Type B pancreatic cell (in vitro differentiated cells): Measurements from ENCODE around the gene ZNF878. TPM values are rescaled to one million over a fixed set of nuclear protein-coding genes. Genes with fewer than 3 reads are reported as not detected.

Experiments
- DNase-seq: peaks from one replicate; pipeline ENCODE4 v3.0.0; 2021; ENCODE audit warnings: mixed read lengths; ENCODE audit not compliant: unreplicated experiment; ENCODE audit errors: extremely low spot score
- H3K27ac Mint-ChIP-seq: 2 replicates; pipeline ENCODE4 v1.8.0; 2021; ENCODE audit warnings: mild to moderate bottlenecking, mixed read lengths
- H3K27me3 Mint-ChIP-seq: 2 replicates; pipeline ENCODE4 v1.8.0; 2021; ENCODE audit warnings: mixed read lengths
- H3K36me3 Mint-ChIP-seq: 2 replicates; pipeline ENCODE4 v1.8.0; 2021; ENCODE audit warnings: mixed read lengths
- H3K4me1 Mint-ChIP-seq: one replicate; pipeline ENCODE4 v1.8.0; 2021; ENCODE audit warnings: mixed read lengths; ENCODE audit not compliant: unreplicated experiment
- H3K4me3 Mint-ChIP-seq: 2 replicates; pipeline ENCODE4 v1.8.0; 2021; ENCODE audit warnings: mild to moderate bottlenecking, mixed read lengths
- H3K9me3 Mint-ChIP-seq: 2 replicates; pipeline ENCODE4 v1.8.0; 2021; ENCODE audit warnings: mixed read lengths
- CTCF ChIP-seq: fragments of 200-600 bp; sonication (generic); conservative IDR thresholded peaks from 2 replicates; pipeline ENCODE4 v1.5.0; 2021; ENCODE audit warnings: antibody characterized with exemption, mild to moderate bottlenecking
- total RNA-seq: library from RNA; stranded (reverse); gene quantifications from 2 replicates; pipeline ENCODE4 v1.2.1, GENCODE V29; 2021; ENCODE audit warnings: low replicate concordance

ZNF878 gene
- total RNA-seq, 1 donor from 2014 or later: 1.8 TPM

GRCh38 chr19:12015753-12016116, 37.0 kb downstream of the ZNF878 start:
- Mint-ChIP-seq H3K9me3 (peaks cover 19% of the 10 kb centered on the region), H3K27me3 (no peaks in the 10 kb centered on the region), H3K36me3 (peaks cover 59% of the 10 kb centered on the region), H3K27ac (no peak overlapping the region), H3K4me1 (no peaks in the 10 kb centered on the region), H3K4me3 (no peak overlapping the region)
- no peak for DNase-seq
- TF ChIP-seq CTCF: no peak

GRCh38 chr19:12015015-12015752, 37.6 kb downstream of the ZNF878 start:
- H3K9me3 Mint-ChIP-seq: peaks cover 19% of the 10 kb centered on the region
- no peak for TF ChIP-seq CTCF
- H3K36me3 Mint-ChIP-seq: peaks cover 62% of the 10 kb centered on the region
- no peaks in the 10 kb centered on the region for H3K27me3 Mint-ChIP-seq
- peak overlapping the region; percentile 19 for H3K4me3 Mint-ChIP-seq
- H3K27ac Mint-ChIP-seq: no peak overlapping the region
- no peak for DNase-seq
- no peaks in the 10 kb centered on the region for H3K4me1 Mint-ChIP-seq

GRCh38 chr19:12000152-12000981, 52.4 kb downstream of the ZNF878 start:
- H3K4me3 Mint-ChIP-seq: no peak overlapping the region
- TF ChIP-seq CTCF: no peak
- no peaks in the 10 kb centered on the region for H3K4me1 Mint-ChIP-seq
- H3K27me3 Mint-ChIP-seq: no peaks in the 10 kb centered on the region
- DNase-seq: no peak
- no peaks in the 10 kb centered on the region for H3K9me3 Mint-ChIP-seq
- no peak overlapping the region for H3K27ac Mint-ChIP-seq
- peaks cover 26% of the 10 kb centered on the region for H3K36me3 Mint-ChIP-seq

- H3K4me3 Mint-ChIP-seq: no peak overlapping the region
- no peaks in the 10 kb centered on the region for H3K4me1 Mint-ChIP-seq
- no peak for TF ChIP-seq CTCF
- H3K9me3 Mint-ChIP-seq: no peaks in the 10 kb centered on the region
- no peak overlapping the region for H3K27ac Mint-ChIP-seq
- DNase-seq: no peak
- H3K36me3 Mint-ChIP-seq: peaks cover 46% of the 10 kb centered on the region
- no peaks in the 10 kb centered on the region for H3K27me3 Mint-ChIP-seq
Observed at GRCh38 chr19:11995174-11995573, 57.6 kb downstream of the ZNF878 start.

Other genes with a start within 250 kb of the ZNF878 start
- 20.7 and 25.5 TPM in 2 replicates for gene ZNF440, start 238.7 kb downstream of the ZNF878 start, total RNA-seq
- gene ZNF439, start 204.2 kb downstream of the ZNF878 start, total RNA-seq: 2.1 and 2.5 TPM in 2 replicates
- 18.6 and 20.1 TPM in 2 replicates for gene ZNF69, start 165.2 kb downstream of the ZNF878 start, total RNA-seq
- gene ZNF700, start 127.9 kb downstream of the ZNF878 start, total RNA-seq: 14.1 and 16.1 TPM in 2 replicates
- gene ZNF763, start 87.9 kb downstream of the ZNF878 start, total RNA-seq: 4.8 and 5.0 TPM in 2 replicates
- gene ZNF433, start 17.3 kb downstream of the ZNF878 start, total RNA-seq: 8.9 and 11.9 TPM in 2 replicates
- gene ZNF844, start 11.8 kb upstream of the ZNF878 start, total RNA-seq: 11.2 and 20.7 TPM in 2 replicates
- gene ZNF20, start 87.4 kb upstream of the ZNF878 start, total RNA-seq: 9.0 and 9.9 TPM in 2 replicates
- gene ZNF625, start 103.8 kb upstream of the ZNF878 start, total RNA-seq: 14.8 and 23.3 TPM in 2 replicates
- 14.1 and 21.0 TPM in 2 replicates for gene ZNF136, start 110.1 kb upstream of the ZNF878 start, total RNA-seq
- 11.7 and 13.0 TPM in 2 replicates for gene ZNF44, start 241.9 kb upstream of the ZNF878 start, total RNA-seq